ENCODE measurements around the gene TPPP2. TPM values are rescaled to one million over a fixed set of nuclear protein-coding genes. Genes with fewer than 3 reads are reported as not detected.

The TPPP2 gene
- total and polyA plus RNA-seq, 9 of the 15 experiments (the other 6 are each of a cell fraction or from before 2014, with no cell fraction given) = 0.18 TPM; not detected in 8

- no peak for TF ChIP-seq PCBP2 (IDR thresholded peaks at IDR 0.05; ENCODE audit: low read depth, low read length, poor library complexity, severe bottlenecking)
- no peak for TF ChIP-seq DNMT1 (IDR thresholded peaks at IDR 0.05)
- no peak for TF ChIP-seq ZBTB5 (IDR thresholded peaks at IDR 0.05)
- TF ChIP-seq IRF1 (CRISPR knock-in tag; IDR thresholded peaks at IDR 0.05; ENCODE audit: borderline replicate concordance) = no peak
- TF ChIP-seq TRIM28 (IDR thresholded peaks at IDR 0.05) = no peak
- no peak for TF ChIP-seq FOXK1 (CRISPR knock-in tag; IDR thresholded peaks at IDR 0.05; ENCODE audit: borderline replicate concordance)
- TF ChIP-seq FOXJ2 (tag; IDR thresholded peaks at IDR 0.05) = no peak
- TF ChIP-seq ZNF584 (CRISPR knock-in tag; IDR thresholded peaks at IDR 0.05; ENCODE audit: low read depth) = no peak
- no peak for TF ChIP-seq ZBTB7A (IDR thresholded peaks at IDR 0.05; ENCODE audit: borderline replicate concordance, control insufficient read depth, low read depth, low read length)
- TF ChIP-seq CBFB (CRISPR knock-in tag; IDR thresholded peaks at IDR 0.05) = no peak
- TF ChIP-seq CTBP1 (IDR thresholded peaks at IDR 0.05; ENCODE audit: borderline replicate concordance) = peak; percentile 60; the same call in 1 of the 2 replicates
- no peak for TF ChIP-seq ZNF24 (IDR thresholded peaks at IDR 0.05)
- no peak for TF ChIP-seq PHTF2 (CRISPR knock-in tag; IDR thresholded peaks at IDR 0.05)
- no peak for TF ChIP-seq ZEB2 (IDR thresholded peaks at IDR 0.05)
- TF ChIP-seq MAFG (tag; conservative IDR thresholded peaks at IDR 0.05) = no peak
- no peak for TF ChIP-seq ZNF384 (IDR thresholded peaks at IDR 0.05; ENCODE audit: low read depth, low read length)
- TF ChIP-seq CBFA2T3 (IDR thresholded peaks at IDR 0.05) = peak; percentile 58
- TF ChIP-seq SRSF3 (IDR thresholded peaks at IDR 0.05; ENCODE audit: insufficient read depth, low read length) = no peak
- TF ChIP-seq NONO (IDR thresholded peaks at IDR 0.05; ENCODE audit: low read depth in 2 of 2, low read length in 1 of 2) = no peak
- no peak for TF ChIP-seq RB1 (IDR thresholded peaks at IDR 0.05; ENCODE audit: low read depth)
- no peak for TF ChIP-seq SMAD2 (IDR thresholded peaks at IDR 0.05; ENCODE audit: low read depth, low read length)
- TF ChIP-seq FOS (IDR thresholded peaks at IDR 0.05; ENCODE audit: extremely low read depth, insufficient read length) = no peak
- TF ChIP-seq FOSL1 (tag; conservative IDR thresholded peaks at IDR 0.05) = peak; percentile 94
- TF ChIP-seq, protein P1, sequence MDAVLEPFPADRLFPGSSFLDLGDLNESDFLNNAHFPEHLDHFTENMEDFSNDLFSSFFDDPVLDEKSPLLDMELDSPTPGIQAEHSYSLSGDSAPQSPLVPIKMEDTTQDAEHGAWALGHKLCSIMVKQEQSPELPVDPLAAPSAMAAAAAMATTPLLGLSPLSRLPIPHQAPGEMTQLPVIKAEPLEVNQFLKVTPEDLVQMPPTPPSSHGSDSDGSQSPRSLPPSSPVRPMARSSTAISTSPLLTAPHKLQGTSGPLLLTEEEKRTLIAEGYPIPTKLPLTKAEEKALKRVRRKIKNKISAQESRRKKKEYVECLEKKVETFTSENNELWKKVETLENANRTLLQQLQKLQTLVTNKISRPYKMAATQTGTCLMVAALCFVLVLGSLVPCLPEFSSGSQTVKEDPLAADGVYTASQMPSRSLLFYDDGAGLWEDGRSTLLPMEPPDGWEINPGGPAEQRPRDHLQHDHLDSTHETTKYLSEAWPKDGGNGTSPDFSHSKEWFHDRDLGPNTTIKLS (IDR thresholded peaks at IDR 0.05; ENCODE audit: borderline replicate concordance, low read depth) = no peak
- TF ChIP-seq DACH1 (IDR thresholded peaks at IDR 0.05; ENCODE audit: partially characterized antibody) = no peak
These were observed 11.8 kb downstream of the TPPP2 start, which contains the start of gene RNASE7 (continued) for GRCh38 chr14:21041676-21042433.

Data from K562 (cell line).